Measurements from ENCODE around the gene XXYLT1.
"Not testable (repeated sequence)": the region's sequence is repeated elsewhere in the genome, so short reads cannot be mapped to it uniquely, and the experiment has no call there.

Gene XXYLT1

DNA sequence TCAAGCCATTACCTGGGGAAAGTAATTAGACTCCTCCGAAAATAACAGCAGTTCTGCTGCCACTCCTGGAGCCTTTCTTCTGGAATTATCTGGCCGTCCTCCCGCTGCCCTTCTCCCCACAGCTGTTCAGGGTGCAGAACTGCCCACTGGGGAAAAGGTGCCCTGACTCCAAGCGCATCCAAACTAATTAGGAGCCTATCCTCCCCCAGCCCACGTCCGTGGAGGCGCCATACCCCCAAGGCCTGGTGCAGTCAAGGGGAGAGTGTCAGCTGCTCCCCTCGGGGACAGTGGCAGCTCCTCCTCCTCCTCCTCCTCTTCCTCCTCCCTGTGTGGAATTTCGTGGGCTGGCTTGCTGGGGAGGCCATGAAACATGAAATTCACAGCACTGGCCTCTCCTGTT lies 177.2 kb downstream of the XXYLT1 start:
- Histone ChIP-seq H3K4me3 (ENCODE audit: low read depth, low read length) (no peak overlapping the region), H3K9me3 (ENCODE audit: severe bottlenecking) (no peaks in the 10 kb centered on the region), H3K36me3 (no peaks in the 10 kb centered on the region), H3K27ac (no peak overlapping the region), H3K27me3 (ENCODE audit: insufficient read depth, low read depth, severe bottlenecking) (no peaks in the 10 kb centered on the region)
- TF ChIP-seq, protein P1, sequence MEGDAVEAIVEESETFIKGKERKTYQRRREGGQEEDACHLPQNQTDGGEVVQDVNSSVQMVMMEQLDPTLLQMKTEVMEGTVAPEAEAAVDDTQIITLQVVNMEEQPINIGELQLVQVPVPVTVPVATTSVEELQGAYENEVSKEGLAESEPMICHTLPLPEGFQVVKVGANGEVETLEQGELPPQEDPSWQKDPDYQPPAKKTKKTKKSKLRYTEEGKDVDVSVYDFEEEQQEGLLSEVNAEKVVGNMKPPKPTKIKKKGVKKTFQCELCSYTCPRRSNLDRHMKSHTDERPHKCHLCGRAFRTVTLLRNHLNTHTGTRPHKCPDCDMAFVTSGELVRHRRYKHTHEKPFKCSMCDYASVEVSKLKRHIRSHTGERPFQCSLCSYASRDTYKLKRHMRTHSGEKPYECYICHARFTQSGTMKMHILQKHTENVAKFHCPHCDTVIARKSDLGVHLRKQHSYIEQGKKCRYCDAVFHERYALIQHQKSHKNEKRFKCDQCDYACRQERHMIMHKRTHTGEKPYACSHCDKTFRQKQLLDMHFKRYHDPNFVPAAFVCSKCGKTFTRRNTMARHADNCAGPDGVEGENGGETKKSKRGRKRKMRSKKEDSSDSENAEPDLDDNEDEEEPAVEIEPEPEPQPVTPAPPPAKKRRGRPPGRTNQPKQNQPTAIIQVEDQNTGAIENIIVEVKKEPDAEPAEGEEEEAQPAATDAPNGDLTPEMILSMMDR (IDR thresholded peaks at IDR 0.05; ENCODE audit: low read depth, low read length): no peak
- DNase-seq: no peak

DNA sequence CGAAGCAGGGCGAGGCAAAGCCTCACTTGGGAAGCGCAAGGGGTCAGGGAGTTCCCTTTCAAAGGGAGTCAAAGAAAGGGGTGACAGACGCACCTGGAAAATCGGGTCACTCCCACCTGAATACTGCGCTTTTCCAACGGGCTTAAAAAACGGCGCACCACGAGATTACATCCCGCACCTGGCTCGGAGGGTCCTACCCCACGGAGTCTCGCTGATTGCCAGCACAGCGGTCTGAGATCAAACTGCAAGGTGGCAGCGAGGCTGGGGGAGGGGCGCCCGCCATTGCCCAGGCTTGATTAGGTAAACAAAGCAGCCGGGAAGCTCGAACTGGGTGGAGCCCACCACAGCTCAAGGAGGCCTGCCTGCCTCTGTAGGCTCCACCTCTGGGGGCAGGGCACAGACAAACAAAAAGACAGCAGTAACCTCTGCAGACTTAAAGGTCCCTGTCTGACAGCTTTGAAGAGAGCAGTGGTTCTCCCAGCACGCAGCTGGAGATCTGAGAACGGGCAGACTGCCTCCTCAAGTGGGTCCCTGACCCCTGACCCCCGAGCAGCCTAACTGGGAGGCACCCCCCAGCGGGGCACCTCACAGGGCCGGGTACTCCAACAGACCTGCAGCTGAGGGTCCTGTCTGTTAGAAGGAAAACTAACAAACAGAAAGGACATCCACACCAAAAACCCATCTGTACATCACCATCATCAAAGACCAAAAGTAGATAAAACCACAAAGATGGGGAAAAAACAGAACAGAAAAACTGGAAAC lies 182.9 kb downstream of the XXYLT1 start:
- not testable (repeated sequence) for H3K4me3 ChIP-seq (ENCODE audit: low read depth, low read length); H3K9me3 ChIP-seq (ENCODE audit: severe bottlenecking); DNase-seq; H3K27ac ChIP-seq; H3K36me3 ChIP-seq; H3K27me3 ChIP-seq (ENCODE audit: insufficient read depth, low read depth, severe bottlenecking)

DNA sequence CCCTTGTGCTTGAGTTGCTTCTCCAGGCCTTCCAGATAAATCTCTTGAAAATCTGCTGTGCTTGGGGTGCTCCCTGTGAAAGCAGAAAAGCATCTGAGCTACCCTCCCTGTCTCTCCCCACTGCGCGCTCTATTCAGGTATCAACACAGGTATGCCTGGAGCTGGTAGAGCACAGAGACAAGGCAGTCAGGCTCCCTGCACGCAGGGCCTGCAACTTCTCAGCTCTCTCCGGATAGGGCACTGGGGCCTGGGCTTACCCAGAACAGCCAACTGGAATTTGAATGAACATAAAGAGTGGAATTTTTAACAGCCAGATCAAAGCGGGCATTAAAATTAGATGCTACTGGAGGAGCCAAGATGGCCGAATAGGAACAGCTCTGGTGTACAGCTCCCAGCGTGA lies 183.6 kb downstream of the XXYLT1 start:
- no peak for DNase-seq
- Histone ChIP-seq H3K9me3 (ENCODE audit: severe bottlenecking) (no peaks in the 10 kb centered on the region), H3K27ac (no peak overlapping the region), H3K27me3 (ENCODE audit: insufficient read depth, low read depth, severe bottlenecking) (no peaks in the 10 kb centered on the region), H3K36me3 (no peaks in the 10 kb centered on the region), H3K4me3 (ENCODE audit: low read depth, low read length) (no peak overlapping the region)
- TF ChIP-seq, protein P1 (IDR thresholded peaks at IDR 0.05; ENCODE audit: low read depth, low read length): no peak

- H3K27ac ChIP-seq: no peak overlapping the region
- TF ChIP-seq, protein P1 (IDR thresholded peaks at IDR 0.05; ENCODE audit: low read depth, low read length): no peak
- H3K9me3 ChIP-seq (ENCODE audit: severe bottlenecking): no peaks in the 10 kb centered on the region
These were observed 184.1 kb downstream of the XXYLT1 start for GRCh38 chr3:195086885-195087284.

GRCh38 chr3:195086341-195086740 lies 184.6 kb downstream of the XXYLT1 start:
- TF ChIP-seq, protein P1 (IDR thresholded peaks at IDR 0.05; ENCODE audit: low read depth, low read length): no peak

More at GRCh38 chr3:195086885-195087284, 184.1 kb downstream of the XXYLT1 start:
- no peak overlapping the region for H3K4me3 ChIP-seq (ENCODE audit: low read depth, low read length)
- no peaks in the 10 kb centered on the region for H3K36me3 ChIP-seq
- no peaks in the 10 kb centered on the region for H3K27me3 ChIP-seq (ENCODE audit: insufficient read depth, low read depth, severe bottlenecking)
- no peak for DNase-seq

GRCh38 chr3:195085356-195086130 lies 185.4 kb downstream of the XXYLT1 start:
- H3K36me3 ChIP-seq: no peaks in the 10 kb centered on the region
- no peaks in the 10 kb centered on the region for H3K27me3 ChIP-seq (ENCODE audit: insufficient read depth, low read depth, severe bottlenecking)
- DNase-seq: no peak
- H3K4me3 ChIP-seq (ENCODE audit: low read depth, low read length): no peak overlapping the region
- TF ChIP-seq, protein P1 (IDR thresholded peaks at IDR 0.05; ENCODE audit: low read depth, low read length): no peak
- no peak overlapping the region for H3K27ac ChIP-seq
- no peaks in the 10 kb centered on the region for H3K9me3 ChIP-seq (ENCODE audit: severe bottlenecking)

More at GRCh38 chr3:195086341-195086740, 184.6 kb downstream of the XXYLT1 start:
- no peak overlapping the region for H3K4me3 ChIP-seq (ENCODE audit: low read depth, low read length)
- DNase-seq: no peak
- H3K9me3 ChIP-seq (ENCODE audit: severe bottlenecking): no peaks in the 10 kb centered on the region
- no peak overlapping the region for H3K27ac ChIP-seq
- no peaks in the 10 kb centered on the region for H3K27me3 ChIP-seq (ENCODE audit: insufficient read depth, low read depth, severe bottlenecking)
- H3K36me3 ChIP-seq: no peaks in the 10 kb centered on the region
